Type B pancreatic cell (in vitro differentiated cells): Measurements from ENCODE around the gene LMTK2. TPM values are rescaled to one million over a fixed set of nuclear protein-coding genes. Genes with fewer than 3 reads are reported as not detected.

ENCODE experiments used
- DNase-seq: peaks from one replicate; pipeline ENCODE4 v3.0.0; 2021; ENCODE audit warnings: mixed read lengths; ENCODE audit not compliant: unreplicated experiment; ENCODE audit errors: extremely low spot score
- H3K27ac Mint-ChIP-seq: 2 replicates; pipeline ENCODE4 v1.8.0; 2021; ENCODE audit warnings: mild to moderate bottlenecking, mixed read lengths
- H3K27me3 Mint-ChIP-seq: 2 replicates; pipeline ENCODE4 v1.8.0; 2021; ENCODE audit warnings: mixed read lengths
- H3K36me3 Mint-ChIP-seq: 2 replicates; pipeline ENCODE4 v1.8.0; 2021; ENCODE audit warnings: mixed read lengths
- H3K4me1 Mint-ChIP-seq: one replicate; pipeline ENCODE4 v1.8.0; 2021; ENCODE audit warnings: mixed read lengths; ENCODE audit not compliant: unreplicated experiment
- H3K4me3 Mint-ChIP-seq: 2 replicates; pipeline ENCODE4 v1.8.0; 2021; ENCODE audit warnings: mild to moderate bottlenecking, mixed read lengths
- H3K9me3 Mint-ChIP-seq: 2 replicates; pipeline ENCODE4 v1.8.0; 2021; ENCODE audit warnings: mixed read lengths
- CTCF ChIP-seq: fragments of 200-600 bp; sonication (generic); conservative IDR thresholded peaks from 2 replicates; pipeline ENCODE4 v1.5.0; 2021; ENCODE audit warnings: antibody characterized with exemption, mild to moderate bottlenecking
- total RNA-seq: library from RNA; stranded (reverse); gene quantifications from 2 replicates; pipeline ENCODE4 v1.2.1, GENCODE V29; 2021; ENCODE audit warnings: low replicate concordance

Gene LMTK2
- total RNA-seq, 1 donor from 2014 or later, result 20.6 TPM

- Mint-ChIP-seq H3K27me3 (no peaks in the 10 kb centered on the region), H3K27ac (no peak overlapping the region), H3K4me3 (no peak overlapping the region), H3K4me1 (peaks cover 13% of the 10 kb centered on the region), H3K9me3 (no peaks in the 10 kb centered on the region), H3K36me3 (no peaks in the 10 kb centered on the region)
- peak; percentile 75 for TF ChIP-seq CTCF
- no peak for DNase-seq
These were observed 59.4 kb downstream of the LMTK2 start for GRCh38 chr7:98165827-98166667.

- Mint-ChIP-seq H3K4me1 (peaks cover 13% of the 10 kb centered on the region), H3K9me3 (no peaks in the 10 kb centered on the region), H3K36me3 (no peaks in the 10 kb centered on the region), H3K27me3 (no peaks in the 10 kb centered on the region), H3K4me3 (no peak overlapping the region), H3K27ac (no peak overlapping the region)
- TF ChIP-seq CTCF, result no peak
- DNase-seq, result no peak
These were observed 60.0 kb downstream of the LMTK2 start for GRCh38 chr7:98166668-98166970.

- Mint-ChIP-seq H3K4me1 (peaks cover 13% of the 10 kb centered on the region), H3K27ac (no peak overlapping the region), H3K4me3 (no peak overlapping the region), H3K9me3 (no peaks in the 10 kb centered on the region), H3K36me3 (peaks cover 3% of the 10 kb centered on the region), H3K27me3 (no peaks in the 10 kb centered on the region)
- TF ChIP-seq CTCF, result no peak
- no peak for DNase-seq
These were observed 61.0 kb downstream of the LMTK2 start for GRCh38 chr7:98167653-98168052.

- H3K4me3 Mint-ChIP-seq, result no peak overlapping the region
- H3K9me3 Mint-ChIP-seq, result no peaks in the 10 kb centered on the region
- H3K36me3 Mint-ChIP-seq, result peaks cover 3% of the 10 kb centered on the region
- peaks cover 13% of the 10 kb centered on the region for H3K4me1 Mint-ChIP-seq
- TF ChIP-seq CTCF, result peak; percentile 94
- DNase-seq, result no peak
- H3K27me3 Mint-ChIP-seq, result no peaks in the 10 kb centered on the region
- H3K27ac Mint-ChIP-seq, result peak overlapping the region; percentile 21
These were observed 61.7 kb downstream of the LMTK2 start for GRCh38 chr7:98168181-98168903.

- Mint-ChIP-seq H3K36me3 (peaks cover 3% of the 10 kb centered on the region), H3K4me1 (peaks cover 11% of the 10 kb centered on the region), H3K4me3 (no peak overlapping the region), H3K27me3 (no peaks in the 10 kb centered on the region), H3K27ac (peak overlapping the region; percentile 63), H3K9me3 (no peaks in the 10 kb centered on the region)
- peak; percentile 38 for TF ChIP-seq CTCF
- no peak for DNase-seq
These were observed 62.4 kb downstream of the LMTK2 start for GRCh38 chr7:98168904-98169621.
